Neural cell (in vitro differentiated cells): ENCODE results near the gene TACC2.

Source experiments
- CTCF ChIP-seq: fragments of 450-650 bp; IDR thresholded peaks from 2 replicates; pipeline ENCODE4 v1.5.1; 2014; ENCODE audit warnings: antibody characterized with exemption, mild to moderate bottlenecking, moderate library complexity; ENCODE audit not compliant: poor library complexity, severe bottlenecking
- EP300 ChIP-seq: fragments of 450-650 bp; conservative IDR thresholded peaks from 2 replicates; pipeline ENCODE4 v1.6.1; 2014; ENCODE audit warnings: antibody characterized with exemption, mild to moderate bottlenecking, moderate library complexity; ENCODE audit not compliant: poor library complexity, severe bottlenecking
- EZH2 ChIP-seq: fragments of 200-600, 300-800 bp; shearing (Covaris generic), sonication (generic); IDR thresholded peaks from 2 replicates; pipeline ENCODE4 v1.6.1; 2014; ENCODE audit warnings: antibody characterized with exemption, low read length, borderline replicate concordance, mild to moderate bottlenecking; ENCODE audit not compliant: insufficient read depth, poor library complexity, severe bottlenecking
- MXI1 ChIP-seq: fragments of 450-650 bp; conservative IDR thresholded peaks from 2 replicates; pipeline ENCODE4 v1.6.1; 2014; ENCODE audit warnings: antibody characterized with exemption, mild to moderate bottlenecking; ENCODE audit not compliant: poor library complexity, severe bottlenecking
- POLR2AphosphoS5 ChIP-seq: IDR thresholded peaks from 2 replicates; pipeline ENCODE4 v1.6.1; 2012
- RAD21 ChIP-seq: fragments of 450-650 bp; conservative IDR thresholded peaks from 2 replicates; pipeline ENCODE4 v1.6.1; 2014; ENCODE audit warnings: antibody characterized with exemption, mild to moderate bottlenecking, moderate library complexity
- REST ChIP-seq: IDR thresholded peaks from 2 replicates; pipeline ENCODE4 v1.6.1; 2012; ENCODE audit warnings: borderline replicate concordance
- SMC3 ChIP-seq: fragments of 450-650 bp; conservative IDR thresholded peaks from 2 replicates; pipeline ENCODE4 v1.6.1; 2014; ENCODE audit warnings: antibody characterized with exemption, mild to moderate bottlenecking, moderate library complexity; ENCODE audit not compliant: poor library complexity
- TAF1 ChIP-seq: IDR thresholded peaks from 2 replicates; pipeline ENCODE4 v1.6.1; 2012; ENCODE audit warnings: low read depth

GRCh38 chr10:122034149-122034756, 45.3 kb downstream of the TACC2 start:
- TF ChIP-seq EZH2: no peak
- TF ChIP-seq TAF1: no peak
- no peak for TF ChIP-seq CTCF
- no peak for TF ChIP-seq POLR2AphosphoS5
- no peak for TF ChIP-seq MXI1
- TF ChIP-seq EP300: no peak
- no peak for TF ChIP-seq REST
- no peak for TF ChIP-seq SMC3
- TF ChIP-seq RAD21: no peak
